Natural killer cell (primary cell): ENCODE data around the gene ANKAR. TPM values are rescaled to one million over a fixed set of nuclear protein-coding genes. Genes with fewer than 3 reads are reported as not detected.

Experiments used
- ATAC-seq, 3 donors: fragments of 150-1000 bp in 2 of 3; fragments of 200-7000 bp in 1 of 3; cut with Tn5 transposase; 1 replicate in 1 of 3; 2 replicates in 2 of 3; pipeline ENCODE4 v1.10.0; 2021; ENCODE audit warnings: mild to moderate bottlenecking in 2 of 3, moderate library complexity in 2 of 3
- DNase-seq, 2 donors: peaks; one replicate each; pipeline versions ENCODE4 v3.0.0 to v3.0.0-alpha.2; 2013 to 2021; ENCODE audit warnings: mixed read lengths in 1 of 2
- H3K27ac ChIP-seq: one replicate; pipeline ENCODE4 v1.5.1; 2013; ENCODE audit warnings: mild to moderate bottlenecking, low read length
- H3K27me3 ChIP-seq: one replicate; pipeline ENCODE4 v1.6.1; 2013; ENCODE audit warnings: low read length; ENCODE audit not compliant: control insufficient read depth, insufficient read depth
- H3K36me3 ChIP-seq: one replicate; pipeline ENCODE4 v1.6.1; 2013; ENCODE audit warnings: low read length; ENCODE audit not compliant: control insufficient read depth, insufficient read depth
- H3K4me1 ChIP-seq: one replicate; pipeline ENCODE4 v1.6.1; 2013; ENCODE audit warnings: low read length; ENCODE audit not compliant: control insufficient read depth, insufficient read depth
- H3K4me3 ChIP-seq: one replicate; pipeline ENCODE4 v1.5.1; 2013; ENCODE audit warnings: low read length
- H3K9me3 ChIP-seq: one replicate; pipeline ENCODE4 v1.6.1; 2013; ENCODE audit warnings: low read length; ENCODE audit not compliant: control insufficient read depth, insufficient read depth
- H3K27ac Mint-ChIP-seq, 2 donors: one replicate each; pipeline ENCODE4 v1.8.0; 2022; ENCODE audit warnings: mild to moderate bottlenecking in 2 of 2, mixed read lengths in 2 of 2, moderate library complexity in 1 of 2
- H3K27me3 Mint-ChIP-seq, 2 donors: one replicate each; pipeline ENCODE4 v1.8.0; 2022; ENCODE audit warnings: low read depth in 2 of 2, mixed read lengths in 2 of 2
- H3K36me3 Mint-ChIP-seq: one replicate; pipeline ENCODE4 v1.8.0; 2022; ENCODE audit warnings: mixed read lengths
- H3K4me1 Mint-ChIP-seq, 2 donors: one replicate each; pipeline ENCODE4 v1.8.0; 2022; ENCODE audit warnings: mixed read lengths in 2 of 2
- H3K4me3 Mint-ChIP-seq: one replicate; pipeline ENCODE4 v1.8.0; 2022; ENCODE audit warnings: mild to moderate bottlenecking, moderate library complexity, mixed read lengths
- H3K9me3 Mint-ChIP-seq, 2 donors: one replicate each; pipeline ENCODE4 v1.8.0; 2022; ENCODE audit warnings: mixed read lengths in 2 of 2
- WGBS: methylation state at CpG from one replicate; pipeline ENCODE4 v1.1.7; 2013; ENCODE audit warnings: missing lambda C conversion rate; ENCODE audit not compliant: insufficient coverage; 5-methylcytosine and 5-hydroxymethylcytosine counted together
- intact Hi-C: fragments of 100-400 bp; cut with micrococcal nuclease; formaldehyde crosslinking; loops from one replicate; pipeline ENCODE4 v1.14.2; 2022
- total RNA-seq, 4 donors: library from RNA; stranded (reverse); fragments of 120-200 nt in 1 of 4; gene quantifications; one replicate each; pipeline versions ENCODE4 v1.2.3 to v1.2.4, GENCODE V29; 2013 to 2022
- TF ChIP-seq, protein P1 (sequence below): fragments of 200-600 bp; IDR thresholded peaks from one replicate; pipeline ENCODE4 v1.8.0; 2022; ENCODE audit warnings: antibody characterized with exemption

Gene ANKAR
- total RNA-seq, 3 donors from 2014 or later (not counting 1 experiment from before 2014, with no cell fraction given), result 12.9 to 18.0 (median 17.4) TPM

DNA sequence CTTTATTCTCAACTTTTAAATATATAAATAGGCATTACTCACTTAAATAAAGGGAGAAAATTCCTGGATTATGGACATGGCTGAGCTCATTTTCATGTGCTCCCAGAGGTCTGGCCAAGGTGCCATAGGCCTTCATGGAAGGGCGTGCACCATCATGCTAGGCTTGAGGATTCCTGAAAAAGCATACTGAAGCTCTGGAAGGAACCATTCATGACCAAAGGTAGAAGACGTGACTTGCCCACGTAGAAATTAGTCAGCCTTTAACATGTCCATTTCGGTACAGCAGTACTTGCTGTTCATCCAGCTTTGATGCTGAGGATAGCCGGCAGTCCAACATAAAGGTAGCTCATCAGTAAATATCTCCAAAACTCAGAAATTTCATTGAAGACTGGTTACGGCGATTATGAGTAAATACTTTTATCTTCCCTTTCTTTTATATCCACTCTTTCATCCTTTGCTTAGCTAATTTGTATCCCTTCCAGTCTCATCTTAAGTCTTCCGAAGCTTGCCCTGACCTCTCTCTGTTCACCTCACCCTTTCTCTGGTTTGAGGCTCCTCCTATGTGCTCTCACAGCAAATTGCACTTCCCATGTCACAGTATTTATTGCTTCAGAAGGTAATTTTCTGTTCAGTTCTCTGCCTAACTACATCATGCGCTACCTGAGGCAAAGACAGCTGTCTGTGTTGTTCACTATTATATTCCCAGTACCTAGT, 45.5 kb upstream of the ANKAR start:
- no peak overlapping the region for H3K4me3 ChIP-seq
- no peak overlapping the region for H3K27ac ChIP-seq
- H3K27ac Mint-ChIP-seq, result no peak overlapping the region
- H3K9me3 Mint-ChIP-seq, result no peaks in the 10 kb centered on the region
- intact Hi-C loops, result no loop called here
- no peak for DNase-seq
- H3K27me3 Mint-ChIP-seq, result peaks cover 0 to 3% of the 10 kb centered on the region in 2 donors
- H3K36me3 ChIP-seq, result no peaks in the 10 kb centered on the region
- WGBS, result 94% methylated on average over 8 of the region's 9 CpGs
- no peaks in the 10 kb centered on the region for H3K27me3 ChIP-seq
- peaks cover 3 to 9% of the 10 kb centered on the region in 2 donors for H3K4me1 Mint-ChIP-seq
- no peak for ATAC-seq
- no peak overlapping the region for H3K4me3 Mint-ChIP-seq
- no peaks in the 10 kb centered on the region for H3K4me1 ChIP-seq
- no peaks in the 10 kb centered on the region for H3K9me3 ChIP-seq
- H3K36me3 Mint-ChIP-seq, result no peaks in the 10 kb centered on the region
- TF ChIP-seq, protein P1, sequence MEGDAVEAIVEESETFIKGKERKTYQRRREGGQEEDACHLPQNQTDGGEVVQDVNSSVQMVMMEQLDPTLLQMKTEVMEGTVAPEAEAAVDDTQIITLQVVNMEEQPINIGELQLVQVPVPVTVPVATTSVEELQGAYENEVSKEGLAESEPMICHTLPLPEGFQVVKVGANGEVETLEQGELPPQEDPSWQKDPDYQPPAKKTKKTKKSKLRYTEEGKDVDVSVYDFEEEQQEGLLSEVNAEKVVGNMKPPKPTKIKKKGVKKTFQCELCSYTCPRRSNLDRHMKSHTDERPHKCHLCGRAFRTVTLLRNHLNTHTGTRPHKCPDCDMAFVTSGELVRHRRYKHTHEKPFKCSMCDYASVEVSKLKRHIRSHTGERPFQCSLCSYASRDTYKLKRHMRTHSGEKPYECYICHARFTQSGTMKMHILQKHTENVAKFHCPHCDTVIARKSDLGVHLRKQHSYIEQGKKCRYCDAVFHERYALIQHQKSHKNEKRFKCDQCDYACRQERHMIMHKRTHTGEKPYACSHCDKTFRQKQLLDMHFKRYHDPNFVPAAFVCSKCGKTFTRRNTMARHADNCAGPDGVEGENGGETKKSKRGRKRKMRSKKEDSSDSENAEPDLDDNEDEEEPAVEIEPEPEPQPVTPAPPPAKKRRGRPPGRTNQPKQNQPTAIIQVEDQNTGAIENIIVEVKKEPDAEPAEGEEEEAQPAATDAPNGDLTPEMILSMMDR, result no peak

DNA sequence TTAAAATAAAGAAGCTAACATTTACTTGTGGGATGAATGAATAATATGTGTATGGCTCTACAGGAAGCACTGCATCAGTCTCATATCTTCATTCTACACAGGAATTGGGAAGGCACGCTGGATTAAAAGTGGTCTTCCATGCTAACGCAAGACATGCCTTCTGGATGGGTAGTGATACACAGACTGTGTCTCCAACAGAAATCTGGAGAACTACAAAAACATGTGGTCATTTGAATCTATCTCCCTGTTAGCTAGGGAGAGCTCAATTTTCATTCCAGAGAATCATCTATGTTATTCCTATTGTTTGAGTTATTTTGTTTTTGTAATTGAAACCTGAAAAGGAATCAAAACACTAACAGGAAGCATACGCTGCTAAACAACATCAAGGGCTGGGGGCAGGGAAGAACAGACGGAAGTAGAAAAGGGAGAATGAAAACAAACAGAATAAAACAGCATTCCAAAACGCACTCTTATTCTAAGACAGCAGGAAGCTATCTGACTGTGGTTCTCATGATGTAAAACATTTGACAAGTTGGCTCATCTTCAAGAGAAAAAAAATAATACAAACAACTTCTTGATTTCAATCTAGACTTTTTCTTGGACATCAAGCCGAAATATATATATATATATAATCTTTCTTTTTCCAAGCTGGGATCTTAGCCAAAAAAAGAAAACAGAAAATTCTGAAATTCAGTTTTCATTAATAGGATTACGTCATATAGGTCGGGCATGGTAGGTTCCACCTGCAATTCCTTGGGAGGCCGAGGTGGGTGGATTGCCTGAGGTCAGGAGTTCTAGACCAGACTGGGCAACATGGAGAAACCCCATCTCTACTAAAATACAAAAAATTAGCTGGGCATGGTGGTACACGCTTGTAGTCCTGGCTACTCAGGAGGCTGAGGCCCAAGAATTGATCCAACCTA, 44.7 kb upstream of the ANKAR start:
- intact Hi-C loops, result no loop called here
- Mint-ChIP-seq H3K36me3 (no peaks in the 10 kb centered on the region), H3K27ac (no peak overlapping the region)

DNA sequence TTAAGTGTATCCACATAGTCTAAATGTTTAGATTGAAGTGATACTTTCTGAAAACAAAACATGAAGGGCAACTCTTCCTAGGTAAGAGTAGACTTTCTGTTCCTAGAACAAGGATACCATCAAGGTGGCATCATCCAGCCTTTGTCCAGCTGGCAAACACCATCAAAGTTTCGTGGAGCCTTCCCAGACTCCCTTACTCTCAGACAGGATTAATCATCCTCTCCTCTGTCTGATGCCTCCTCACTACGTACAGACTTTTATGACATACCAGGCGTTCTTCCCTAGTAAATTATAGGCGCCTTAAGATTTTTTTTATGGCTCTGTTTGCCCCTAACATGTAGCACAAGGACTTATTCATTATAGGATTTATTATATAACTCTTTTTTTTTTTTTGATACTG, 42.6 kb upstream of the ANKAR start:
- H3K4me3 ChIP-seq, result no peak overlapping the region
- H3K9me3 ChIP-seq, result no peaks in the 10 kb centered on the region
- no peak overlapping the region for H3K27ac ChIP-seq
- H3K36me3 ChIP-seq, result no peaks in the 10 kb centered on the region
- TF ChIP-seq, protein P1, result no peak
- Mint-ChIP-seq H3K9me3 (no peaks in the 10 kb centered on the region), H3K36me3 (no peaks in the 10 kb centered on the region), H3K27ac (no peak overlapping the region), H3K4me3 (no peak overlapping the region), H3K4me1 (no peaks in the 10 kb centered on the region), H3K27me3 (peaks cover 3 to 9% of the 10 kb centered on the region in 2 donors)
- 92% methylated on average over 4 of the region's 4 CpGs for WGBS
- ATAC-seq, result no peak
- H3K4me1 ChIP-seq, result no peaks in the 10 kb centered on the region
- intact Hi-C loops, result no loop called here
- DNase-seq, result no peak
- no peaks in the 10 kb centered on the region for H3K27me3 ChIP-seq

More for the DNA sequence above, 44.7 kb upstream of the ANKAR start:
- DNase-seq (no peak), ATAC-seq (no peak)
- 93% methylated on average over 9 of the region's 10 CpGs for WGBS
- Histone ChIP-seq H3K4me3 (no peak overlapping the region), H3K27ac (no peak overlapping the region), H3K27me3 (no peaks in the 10 kb centered on the region), H3K9me3 (no peaks in the 10 kb centered on the region), H3K36me3 (no peaks in the 10 kb centered on the region), H3K4me1 (no peaks in the 10 kb centered on the region)
- Mint-ChIP-seq H3K27me3 (peaks cover 0 to 3% of the 10 kb centered on the region in 2 donors), H3K4me1 (peaks cover 0 to 3% of the 10 kb centered on the region in 2 donors), H3K9me3 (no peaks in the 10 kb centered on the region), H3K4me3 (no peak overlapping the region)
- TF ChIP-seq, protein P1, result no peak
